Measurements from ENCODE around the gene ZCWPW2.

ZCWPW2 gene

DNA sequence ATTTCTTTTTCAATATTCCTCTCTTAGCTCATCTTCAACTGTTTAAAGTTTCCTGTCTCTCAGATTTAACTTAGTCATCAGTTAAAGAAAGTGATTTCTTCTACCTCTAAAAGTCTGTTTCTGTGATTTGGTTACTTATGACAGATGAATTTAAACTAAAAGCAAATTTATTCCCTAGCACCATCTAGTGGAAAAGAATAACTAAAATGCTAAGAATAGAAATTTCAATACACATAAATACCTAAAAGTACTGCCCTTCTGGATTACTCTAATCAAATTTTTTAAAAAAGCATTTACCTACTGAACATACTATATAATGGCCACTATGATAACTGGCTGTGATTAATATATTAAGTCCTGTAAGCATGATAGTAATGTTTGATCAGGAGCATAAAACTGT lies 14.0 kb upstream of the ZCWPW2 start:
- no peak for DNase-seq (ENCODE audit: low read depth)
- TF ChIP-seq, protein P1, sequence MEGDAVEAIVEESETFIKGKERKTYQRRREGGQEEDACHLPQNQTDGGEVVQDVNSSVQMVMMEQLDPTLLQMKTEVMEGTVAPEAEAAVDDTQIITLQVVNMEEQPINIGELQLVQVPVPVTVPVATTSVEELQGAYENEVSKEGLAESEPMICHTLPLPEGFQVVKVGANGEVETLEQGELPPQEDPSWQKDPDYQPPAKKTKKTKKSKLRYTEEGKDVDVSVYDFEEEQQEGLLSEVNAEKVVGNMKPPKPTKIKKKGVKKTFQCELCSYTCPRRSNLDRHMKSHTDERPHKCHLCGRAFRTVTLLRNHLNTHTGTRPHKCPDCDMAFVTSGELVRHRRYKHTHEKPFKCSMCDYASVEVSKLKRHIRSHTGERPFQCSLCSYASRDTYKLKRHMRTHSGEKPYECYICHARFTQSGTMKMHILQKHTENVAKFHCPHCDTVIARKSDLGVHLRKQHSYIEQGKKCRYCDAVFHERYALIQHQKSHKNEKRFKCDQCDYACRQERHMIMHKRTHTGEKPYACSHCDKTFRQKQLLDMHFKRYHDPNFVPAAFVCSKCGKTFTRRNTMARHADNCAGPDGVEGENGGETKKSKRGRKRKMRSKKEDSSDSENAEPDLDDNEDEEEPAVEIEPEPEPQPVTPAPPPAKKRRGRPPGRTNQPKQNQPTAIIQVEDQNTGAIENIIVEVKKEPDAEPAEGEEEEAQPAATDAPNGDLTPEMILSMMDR (IDR thresholded peaks at IDR 0.05; ENCODE audit: control insufficient read depth, insufficient read depth, low read depth, low read length, missing control alignments), result no peak
- no peak overlapping the region for H3K4me3 ChIP-seq (ENCODE audit: control insufficient read depth, low read depth, low read length)

DNA sequence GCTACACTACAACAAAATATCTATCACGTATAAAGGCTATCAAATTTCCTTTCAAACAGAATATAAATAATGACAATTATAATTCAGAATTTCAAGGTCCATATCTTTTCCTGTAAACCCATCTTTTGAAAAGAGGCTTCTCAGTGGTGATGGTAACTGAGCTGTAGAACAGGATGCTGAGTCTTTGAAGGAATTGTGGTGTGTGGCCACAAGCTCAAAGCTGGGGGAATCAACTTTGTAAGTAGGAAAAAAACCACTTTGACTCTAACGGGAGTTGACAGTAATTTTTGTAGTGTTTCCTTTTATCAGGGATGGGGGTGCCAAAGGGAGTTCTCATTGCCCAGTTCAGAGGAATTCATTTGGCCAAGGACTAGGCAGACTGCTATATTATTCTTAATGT lies 13.3 kb upstream of the ZCWPW2 start:
- no peak overlapping the region for H3K4me3 ChIP-seq (ENCODE audit: control insufficient read depth, low read depth, low read length)
- TF ChIP-seq, protein P1 (IDR thresholded peaks at IDR 0.05; ENCODE audit: control insufficient read depth, insufficient read depth, low read depth, low read length, missing control alignments), result no peak
- no peak for DNase-seq (ENCODE audit: low read depth)

GRCh38 chr3:28337230-28337629 lies 11.3 kb upstream of the ZCWPW2 start:
- DNase-seq (ENCODE audit: low read depth), result no peak
- TF ChIP-seq, protein P1 (IDR thresholded peaks at IDR 0.05; ENCODE audit: control insufficient read depth, insufficient read depth, low read depth, low read length, missing control alignments), result no peak

DNA sequence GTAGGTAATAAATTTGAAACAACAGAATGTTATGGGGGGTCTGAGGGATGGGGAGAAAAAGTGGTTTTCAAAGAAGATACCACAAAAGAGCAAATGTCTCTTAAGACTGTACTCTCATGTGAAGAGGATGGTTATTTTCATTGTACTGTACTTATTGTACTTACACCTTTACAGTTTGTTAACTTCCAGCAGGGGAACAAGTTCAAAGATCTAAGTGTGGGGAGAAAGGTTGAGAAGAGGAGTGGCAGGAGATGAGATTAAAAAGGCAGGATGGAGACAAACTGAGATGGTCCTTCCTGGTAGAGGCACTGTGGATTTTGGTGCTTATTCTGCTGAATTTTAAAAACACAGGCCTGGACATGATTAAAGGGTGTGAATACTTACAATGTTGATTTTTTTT lies 5.4 kb upstream of the ZCWPW2 start:
- no peak overlapping the region for H3K4me3 ChIP-seq (ENCODE audit: control insufficient read depth, low read depth, low read length)
- TF ChIP-seq, protein P1 (IDR thresholded peaks at IDR 0.05; ENCODE audit: control insufficient read depth, insufficient read depth, low read depth, low read length, missing control alignments), result no peak
- no peak for DNase-seq (ENCODE audit: low read depth)

More at GRCh38 chr3:28337230-28337629, 11.3 kb upstream of the ZCWPW2 start:
- no peak overlapping the region for H3K4me3 ChIP-seq (ENCODE audit: control insufficient read depth, low read depth, low read length)

GRCh38 chr3:28345690-28346089 lies 2.8 kb upstream of the ZCWPW2 start:
- no peak for DNase-seq (ENCODE audit: low read depth)
- TF ChIP-seq, protein P1 (IDR thresholded peaks at IDR 0.05; ENCODE audit: control insufficient read depth, insufficient read depth, low read depth, low read length, missing control alignments), result no peak
- H3K4me3 ChIP-seq (ENCODE audit: control insufficient read depth, low read depth, low read length), result no peak overlapping the region

DNA sequence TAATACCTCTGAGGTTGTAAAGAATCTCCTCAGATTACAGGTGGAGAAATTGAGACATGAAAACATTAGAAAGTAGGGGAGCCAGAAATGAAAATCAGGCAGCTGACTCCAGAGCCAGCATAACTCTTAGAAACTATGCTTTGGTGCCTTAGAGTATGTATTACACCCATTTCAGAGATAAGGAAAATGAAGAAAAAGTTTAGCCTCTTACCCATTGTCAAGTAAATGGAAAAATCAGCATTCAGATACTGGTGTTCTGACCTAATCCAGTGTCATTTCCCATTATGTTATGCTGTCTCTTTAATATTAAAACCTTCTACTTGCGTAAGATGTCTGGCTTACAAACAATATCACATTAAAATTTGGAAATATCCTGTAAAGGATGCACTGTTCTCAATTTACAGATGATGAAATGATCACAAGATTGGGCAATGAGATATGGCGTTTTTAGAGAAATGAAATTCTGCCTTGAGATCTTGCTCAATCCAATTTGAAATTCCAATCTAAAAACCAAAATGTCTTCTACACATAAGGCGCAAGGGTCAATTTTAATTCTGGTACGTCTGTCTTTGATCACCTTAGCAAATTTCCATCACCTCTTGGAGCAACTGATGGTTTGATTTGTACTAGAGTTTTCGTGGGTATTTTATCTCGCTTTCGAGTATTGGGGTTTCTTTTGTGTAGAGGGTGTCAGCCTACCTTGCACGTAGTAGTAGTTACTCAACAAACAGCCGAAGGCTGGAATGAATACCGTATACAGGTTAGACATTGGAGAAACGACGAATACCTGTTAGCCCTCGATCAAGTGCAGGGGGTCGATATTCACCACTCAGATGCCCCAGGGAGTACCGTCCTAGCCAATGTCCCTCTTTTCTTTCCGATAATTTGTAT lies 902 bp upstream of the ZCWPW2 start:
- TF ChIP-seq, protein P1 (IDR thresholded peaks at IDR 0.05; ENCODE audit: control insufficient read depth, insufficient read depth, low read depth, low read length, missing control alignments), result no peak
- peak; percentile 79 for DNase-seq (ENCODE audit: low read depth)
- peak overlapping the region; percentile 80 for H3K4me3 ChIP-seq (ENCODE audit: control insufficient read depth, low read depth, low read length)
